Measurements from ENCODE around the gene STK10.
A peak's percentile ranks its signal among the peaks of the same experiment; 100 is the strongest.

Gene STK10

GRCh38 chr5:172055996-172056395, 132.0 kb downstream of the STK10 start:
- peaks cover 15% of the 10 kb centered on the region for H3K4me1 ChIP-seq (ENCODE audit: control insufficient read depth, insufficient read depth, low read length)
- no peak overlapping the region for H3K9ac ChIP-seq (ENCODE audit: low read length)
- DNase-seq (ENCODE audit: low read depth) = no peak
- H3K36me3 ChIP-seq (ENCODE audit: control insufficient read depth, insufficient read depth, low read length, severe bottlenecking) = peaks cover 70% of the 10 kb centered on the region
- H3K9me3 ChIP-seq (ENCODE audit: control insufficient read depth, low read length) = no peaks in the 10 kb centered on the region
- H3K4me3 ChIP-seq (ENCODE audit: low read length) = no peak overlapping the region
- no peaks in the 10 kb centered on the region for H3K27me3 ChIP-seq (replicated peaks; ENCODE audit: control insufficient read depth, insufficient read depth, low read length)

GRCh38 chr5:172055421-172055820, 132.6 kb downstream of the STK10 start:
- Histone ChIP-seq H3K27me3 (replicated peaks; ENCODE audit: control insufficient read depth, insufficient read depth, low read length) (no peaks in the 10 kb centered on the region), H3K4me1 (ENCODE audit: control insufficient read depth, insufficient read depth, low read length) (peaks cover 15% of the 10 kb centered on the region), H3K9me3 (ENCODE audit: control insufficient read depth, low read length) (no peaks in the 10 kb centered on the region), H3K36me3 (ENCODE audit: control insufficient read depth, insufficient read depth, low read length, severe bottlenecking) (peaks cover 67% of the 10 kb centered on the region), H3K9ac (ENCODE audit: low read length) (no peak overlapping the region), H3K4me3 (ENCODE audit: low read length) (no peak overlapping the region)
- no peak for DNase-seq (ENCODE audit: low read depth)

GRCh38 chr5:172054611-172055153, 133.3 kb downstream of the STK10 start:
- Histone ChIP-seq H3K4me1 (ENCODE audit: control insufficient read depth, insufficient read depth, low read length) (peaks cover 15% of the 10 kb centered on the region), H3K36me3 (ENCODE audit: control insufficient read depth, insufficient read depth, low read length, severe bottlenecking) (peaks cover 67% of the 10 kb centered on the region), H3K9ac (ENCODE audit: low read length) (no peak overlapping the region)

GRCh38 chr5:172052450-172053236, 135.4 kb downstream of the STK10 start:
- peaks cover 71% of the 10 kb centered on the region for H3K36me3 ChIP-seq (ENCODE audit: control insufficient read depth, insufficient read depth, low read length, severe bottlenecking)
- DNase-seq (ENCODE audit: low read depth) = peak; percentile 20
- peak overlapping the region; percentile 16 for H3K9ac ChIP-seq (ENCODE audit: low read length)
- H3K27me3 ChIP-seq (replicated peaks; ENCODE audit: control insufficient read depth, insufficient read depth, low read length) = no peaks in the 10 kb centered on the region
- no peaks in the 10 kb centered on the region for H3K9me3 ChIP-seq (ENCODE audit: control insufficient read depth, low read length)
- H3K4me3 ChIP-seq (ENCODE audit: low read length) = no peak overlapping the region
- peaks cover 15% of the 10 kb centered on the region for H3K4me1 ChIP-seq (ENCODE audit: control insufficient read depth, insufficient read depth, low read length)

More at GRCh38 chr5:172054611-172055153, 133.3 kb downstream of the STK10 start:
- no peaks in the 10 kb centered on the region for H3K27me3 ChIP-seq (replicated peaks; ENCODE audit: control insufficient read depth, insufficient read depth, low read length)
- no peak for DNase-seq (ENCODE audit: low read depth)
- no peaks in the 10 kb centered on the region for H3K9me3 ChIP-seq (ENCODE audit: control insufficient read depth, low read length)
- H3K4me3 ChIP-seq (ENCODE audit: low read length) = no peak overlapping the region

- no peak overlapping the region for H3K4me3 ChIP-seq (ENCODE audit: low read length)
- no peaks in the 10 kb centered on the region for H3K9me3 ChIP-seq (ENCODE audit: control insufficient read depth, low read length)
- no peaks in the 10 kb centered on the region for H3K27me3 ChIP-seq (replicated peaks; ENCODE audit: control insufficient read depth, insufficient read depth, low read length)
- peak overlapping the region; percentile 16 for H3K9ac ChIP-seq (ENCODE audit: low read length)
- peak; percentile 7 for DNase-seq (ENCODE audit: low read depth)
- H3K4me1 ChIP-seq (ENCODE audit: control insufficient read depth, insufficient read depth, low read length) = peaks cover 15% of the 10 kb centered on the region
- peaks cover 71% of the 10 kb centered on the region for H3K36me3 ChIP-seq (ENCODE audit: control insufficient read depth, insufficient read depth, low read length, severe bottlenecking)
Measured at GRCh38 chr5:172051643-172052339, 136.2 kb downstream of the STK10 start.

GRCh38 chr5:172050080-172050479, 137.9 kb downstream of the STK10 start:
- no peak for DNase-seq (ENCODE audit: low read depth)
- Histone ChIP-seq H3K4me3 (ENCODE audit: low read length) (no peak overlapping the region), H3K4me1 (ENCODE audit: control insufficient read depth, insufficient read depth, low read length) (peaks cover 15% of the 10 kb centered on the region), H3K27me3 (replicated peaks; ENCODE audit: control insufficient read depth, insufficient read depth, low read length) (no peaks in the 10 kb centered on the region), H3K36me3 (ENCODE audit: control insufficient read depth, insufficient read depth, low read length, severe bottlenecking) (peaks cover 66% of the 10 kb centered on the region), H3K9me3 (ENCODE audit: control insufficient read depth, low read length) (no peaks in the 10 kb centered on the region), H3K9ac (ENCODE audit: low read length) (no peak overlapping the region)

GRCh38 chr5:172049226-172049796, 138.7 kb downstream of the STK10 start:
- Histone ChIP-seq H3K36me3 (ENCODE audit: control insufficient read depth, insufficient read depth, low read length, severe bottlenecking) (peaks cover 67% of the 10 kb centered on the region), H3K4me3 (ENCODE audit: low read length) (no peak overlapping the region), H3K9me3 (ENCODE audit: control insufficient read depth, low read length) (no peaks in the 10 kb centered on the region), H3K27me3 (replicated peaks; ENCODE audit: control insufficient read depth, insufficient read depth, low read length) (no peaks in the 10 kb centered on the region), H3K4me1 (ENCODE audit: control insufficient read depth, insufficient read depth, low read length) (peaks cover 15% of the 10 kb centered on the region), H3K9ac (ENCODE audit: low read length) (no peak overlapping the region)
- DNase-seq (ENCODE audit: low read depth) = no peak

GRCh38 chr5:172048539-172049101, 139.4 kb downstream of the STK10 start:
- Histone ChIP-seq H3K9me3 (ENCODE audit: control insufficient read depth, low read length) (no peaks in the 10 kb centered on the region), H3K4me3 (ENCODE audit: low read length) (no peak overlapping the region), H3K27me3 (replicated peaks; ENCODE audit: control insufficient read depth, insufficient read depth, low read length) (no peaks in the 10 kb centered on the region), H3K4me1 (ENCODE audit: control insufficient read depth, insufficient read depth, low read length) (peaks cover 15% of the 10 kb centered on the region), H3K9ac (ENCODE audit: low read length) (no peak overlapping the region), H3K36me3 (ENCODE audit: control insufficient read depth, insufficient read depth, low read length, severe bottlenecking) (peaks cover 67% of the 10 kb centered on the region)
- DNase-seq (ENCODE audit: low read depth) = no peak

GRCh38 chr5:172048170-172048422, 139.9 kb downstream of the STK10 start:
- Histone ChIP-seq H3K36me3 (ENCODE audit: control insufficient read depth, insufficient read depth, low read length, severe bottlenecking) (peaks cover 67% of the 10 kb centered on the region), H3K9me3 (ENCODE audit: control insufficient read depth, low read length) (no peaks in the 10 kb centered on the region), H3K4me3 (ENCODE audit: low read length) (no peak overlapping the region), H3K4me1 (ENCODE audit: control insufficient read depth, insufficient read depth, low read length) (peaks cover 15% of the 10 kb centered on the region), H3K9ac (ENCODE audit: low read length) (no peak overlapping the region), H3K27me3 (replicated peaks; ENCODE audit: control insufficient read depth, insufficient read depth, low read length) (no peaks in the 10 kb centered on the region)
- DNase-seq (ENCODE audit: low read depth) = no peak

- Histone ChIP-seq H3K9ac (ENCODE audit: low read length) (no peak overlapping the region), H3K4me1 (ENCODE audit: control insufficient read depth, insufficient read depth, low read length) (peaks cover under 1% of the 10 kb centered on the region), H3K9me3 (ENCODE audit: control insufficient read depth, low read length) (no peaks in the 10 kb centered on the region), H3K36me3 (ENCODE audit: control insufficient read depth, insufficient read depth, low read length, severe bottlenecking) (peaks cover 62% of the 10 kb centered on the region), H3K4me3 (ENCODE audit: low read length) (no peak overlapping the region), H3K27me3 (replicated peaks; ENCODE audit: control insufficient read depth, insufficient read depth, low read length) (no peaks in the 10 kb centered on the region)
- DNase-seq (ENCODE audit: low read depth) = no peak
Measured at GRCh38 chr5:172046593-172046992, 141.4 kb downstream of the STK10 start.

- no peaks in the 10 kb centered on the region for H3K9me3 ChIP-seq (ENCODE audit: control insufficient read depth, low read length)
- H3K27me3 ChIP-seq (replicated peaks; ENCODE audit: control insufficient read depth, insufficient read depth, low read length) = no peaks in the 10 kb centered on the region
- DNase-seq (ENCODE audit: low read depth) = no peak
- no peaks in the 10 kb centered on the region for H3K4me1 ChIP-seq (ENCODE audit: control insufficient read depth, insufficient read depth, low read length)
- peaks cover 58% of the 10 kb centered on the region for H3K36me3 ChIP-seq (ENCODE audit: control insufficient read depth, insufficient read depth, low read length, severe bottlenecking)
- no peak overlapping the region for H3K9ac ChIP-seq (ENCODE audit: low read length)
- no peak overlapping the region for H3K4me3 ChIP-seq (ENCODE audit: low read length)
Measured at GRCh38 chr5:172045315-172045632, 142.8 kb downstream of the STK10 start.

All from adipocyte (in vitro differentiated cells).